ENCODE measurements around the gene ATL2.

The ATL2 gene

GRCh38 chr2:38267270-38267925, 109.7 kb downstream of the ATL2 start:
- WGBS (ENCODE audit: insufficient coverage), result 90% methylated on average over 2 of the region's 4 CpGs
- Histone ChIP-seq H3K4me1 (ENCODE audit: control extremely low read depth in 1 of 4, control insufficient read depth in 4 of 4, insufficient read depth in 4 of 4, low read length in 3 of 4) (no peaks in the 10 kb centered on the region), H3K27ac (ENCODE audit: insufficient read depth in 1 of 2, low read depth in 1 of 2, low read length in 2 of 2, poor library complexity in 1 of 2, severe bottlenecking in 2 of 2) (no peak overlapping the region), H3K36me3 (ENCODE audit: control insufficient read depth in 4 of 4, insufficient read depth in 4 of 4, low read length in 3 of 4) (no peaks in the 10 kb centered on the region), H3K4me3 (ENCODE audit: control insufficient read depth in 1 of 7, extremely low read depth in 1 of 7, insufficient read depth in 4 of 7, low read depth in 2 of 7, low read length in 6 of 7) (no peak overlapping the region), H3K27me3 (replicated peaks in 2 of 5; ENCODE audit: control insufficient read depth in 4 of 5, insufficient read depth in 5 of 5, low read length in 4 of 5) (peaks cover 0 to under 1% (median 0%) of the 10 kb centered on the region in 5 experiments), H3K9me3 (ENCODE audit: control extremely low read depth in 1 of 5, control insufficient read depth in 4 of 5, insufficient read depth in 2 of 5, low read depth in 1 of 5, low read length in 4 of 5) (no peaks in the 10 kb centered on the region)
- CTCF ChIA-PET, result no interaction called here
- POLR2A ChIA-PET, result no interaction called here
- no peak for DNase-seq

- Histone ChIP-seq H3K4me3 (ENCODE audit: control insufficient read depth in 1 of 7, extremely low read depth in 1 of 7, insufficient read depth in 4 of 7, low read depth in 2 of 7, low read length in 6 of 7) (no peak overlapping the region), H3K36me3 (ENCODE audit: control insufficient read depth in 4 of 4, insufficient read depth in 4 of 4, low read length in 3 of 4) (no peaks in the 10 kb centered on the region), H3K27ac (ENCODE audit: insufficient read depth in 1 of 2, low read depth in 1 of 2, low read length in 2 of 2, poor library complexity in 1 of 2, severe bottlenecking in 2 of 2) (no peak overlapping the region), H3K4me1 (ENCODE audit: control extremely low read depth in 1 of 4, control insufficient read depth in 4 of 4, insufficient read depth in 4 of 4, low read length in 3 of 4) (no peaks in the 10 kb centered on the region), H3K27me3 (replicated peaks in 2 of 5; ENCODE audit: control insufficient read depth in 4 of 5, insufficient read depth in 5 of 5, low read length in 4 of 5) (peaks cover 0 to 3% (median 0%) of the 10 kb centered on the region in 5 experiments), H3K9me3 (ENCODE audit: control extremely low read depth in 1 of 5, control insufficient read depth in 4 of 5, insufficient read depth in 2 of 5, low read depth in 1 of 5, low read length in 4 of 5) (no peaks in the 10 kb centered on the region)
- ChIA-PET CTCF (no interaction called here), POLR2A (no interaction called here)
- no CpG with 5 or more reads among the region's 3 CpGs for WGBS (ENCODE audit: insufficient coverage)
- DNase-seq, result peak in 1 of 3 donors; percentile 10
Measured at GRCh38 chr2:38266382-38267061, 110.6 kb downstream of the ATL2 start.

GRCh38 chr2:38265461-38265860, 111.6 kb downstream of the ATL2 start:
- Histone ChIP-seq H3K36me3 (ENCODE audit: control insufficient read depth in 4 of 4, insufficient read depth in 4 of 4, low read length in 3 of 4) (no peaks in the 10 kb centered on the region), H3K4me3 (ENCODE audit: control insufficient read depth in 1 of 7, extremely low read depth in 1 of 7, insufficient read depth in 4 of 7, low read depth in 2 of 7, low read length in 6 of 7) (no peak overlapping the region), H3K9me3 (ENCODE audit: control extremely low read depth in 1 of 5, control insufficient read depth in 4 of 5, insufficient read depth in 2 of 5, low read depth in 1 of 5, low read length in 4 of 5) (no peaks in the 10 kb centered on the region), H3K4me1 (ENCODE audit: control extremely low read depth in 1 of 4, control insufficient read depth in 4 of 4, insufficient read depth in 4 of 4, low read length in 3 of 4) (no peaks in the 10 kb centered on the region), H3K27me3 (replicated peaks in 2 of 5; ENCODE audit: control insufficient read depth in 4 of 5, insufficient read depth in 5 of 5, low read length in 4 of 5) (peaks cover 0 to 4% (median 0%) of the 10 kb centered on the region in 5 experiments), H3K27ac (ENCODE audit: insufficient read depth in 1 of 2, low read depth in 1 of 2, low read length in 2 of 2, poor library complexity in 1 of 2, severe bottlenecking in 2 of 2) (no peak overlapping the region)
- CTCF ChIA-PET, result interaction anchor here (1.0 kb wide), 1 partner anchor 9 kb away, joined by 3 read pairs; no protein-coding TSS in a partner anchor
- 100% methylated on average over 1 of the region's 3 CpGs for WGBS (ENCODE audit: insufficient coverage)
- no peak for DNase-seq
- POLR2A ChIA-PET, result no interaction called here

- Histone ChIP-seq H3K36me3 (ENCODE audit: control insufficient read depth in 4 of 4, insufficient read depth in 4 of 4, low read length in 3 of 4) (no peaks in the 10 kb centered on the region), H3K4me3 (ENCODE audit: control insufficient read depth in 1 of 7, extremely low read depth in 1 of 7, insufficient read depth in 4 of 7, low read depth in 2 of 7, low read length in 6 of 7) (no peak overlapping the region), H3K27ac (ENCODE audit: insufficient read depth in 1 of 2, low read depth in 1 of 2, low read length in 2 of 2, poor library complexity in 1 of 2, severe bottlenecking in 2 of 2) (no peak overlapping the region), H3K27me3 (replicated peaks in 2 of 5; ENCODE audit: control insufficient read depth in 4 of 5, insufficient read depth in 5 of 5, low read length in 4 of 5) (peaks cover 0 to 4% (median 0%) of the 10 kb centered on the region in 5 experiments), H3K9me3 (ENCODE audit: control extremely low read depth in 1 of 5, control insufficient read depth in 4 of 5, insufficient read depth in 2 of 5, low read depth in 1 of 5, low read length in 4 of 5) (no peaks in the 10 kb centered on the region), H3K4me1 (ENCODE audit: control extremely low read depth in 1 of 4, control insufficient read depth in 4 of 4, insufficient read depth in 4 of 4, low read length in 3 of 4) (no peaks in the 10 kb centered on the region)
- DNase-seq, result peak in 2 of 3 donors; percentile 18 to 29
- CTCF ChIA-PET, result no interaction called here
- WGBS (ENCODE audit: insufficient coverage), result 20% methylated on average over 1 of the region's 4 CpGs
- POLR2A ChIA-PET, result no interaction called here
Measured at GRCh38 chr2:38264396-38265221, 112.5 kb downstream of the ATL2 start.

DNA sequence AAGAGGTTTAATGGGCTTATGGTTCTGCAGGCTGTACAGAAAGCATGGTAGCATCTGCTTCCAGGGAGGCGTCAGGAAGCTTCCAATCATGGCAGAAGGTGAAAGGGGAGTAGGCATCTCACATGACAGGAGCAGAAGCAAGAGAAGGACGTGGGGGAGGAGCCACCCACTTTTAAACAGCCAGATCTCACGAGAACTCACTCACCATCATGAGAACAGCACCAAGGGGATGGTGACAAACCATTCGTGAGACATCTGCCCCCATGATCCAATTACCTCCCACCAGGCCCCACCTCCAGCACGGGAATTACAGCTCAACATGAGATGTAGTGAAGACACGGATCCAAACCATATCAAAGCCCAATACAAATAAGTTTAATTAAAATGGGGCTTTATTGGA, 113.8 kb downstream of the ATL2 start:
- Histone ChIP-seq H3K9me3 (ENCODE audit: control extremely low read depth in 1 of 5, control insufficient read depth in 4 of 5, insufficient read depth in 2 of 5, low read depth in 1 of 5, low read length in 4 of 5) (no peaks in the 10 kb centered on the region), H3K36me3 (ENCODE audit: control insufficient read depth in 4 of 4, insufficient read depth in 4 of 4, low read length in 3 of 4) (no peaks in the 10 kb centered on the region), H3K27me3 (replicated peaks in 2 of 5; ENCODE audit: control insufficient read depth in 4 of 5, insufficient read depth in 5 of 5, low read length in 4 of 5) (peaks cover 0 to 4% (median 0%) of the 10 kb centered on the region in 5 experiments), H3K4me3 (ENCODE audit: control insufficient read depth in 1 of 7, extremely low read depth in 1 of 7, insufficient read depth in 4 of 7, low read depth in 2 of 7, low read length in 6 of 7) (no peak overlapping the region), H3K4me1 (ENCODE audit: control extremely low read depth in 1 of 4, control insufficient read depth in 4 of 4, insufficient read depth in 4 of 4, low read length in 3 of 4) (no peaks in the 10 kb centered on the region), H3K27ac (ENCODE audit: insufficient read depth in 1 of 2, low read depth in 1 of 2, low read length in 2 of 2, poor library complexity in 1 of 2, severe bottlenecking in 2 of 2) (no peak overlapping the region)
- DNase-seq, result no peak
- POLR2A ChIA-PET, result no interaction called here
- 100% methylated on average over 1 of the region's 6 CpGs for WGBS (ENCODE audit: insufficient coverage)
- CTCF ChIA-PET, result interaction anchor here (1.3 kb wide), 1 partner anchor 10 kb away, joined by 3 read pairs; no protein-coding TSS in a partner anchor

DNA sequence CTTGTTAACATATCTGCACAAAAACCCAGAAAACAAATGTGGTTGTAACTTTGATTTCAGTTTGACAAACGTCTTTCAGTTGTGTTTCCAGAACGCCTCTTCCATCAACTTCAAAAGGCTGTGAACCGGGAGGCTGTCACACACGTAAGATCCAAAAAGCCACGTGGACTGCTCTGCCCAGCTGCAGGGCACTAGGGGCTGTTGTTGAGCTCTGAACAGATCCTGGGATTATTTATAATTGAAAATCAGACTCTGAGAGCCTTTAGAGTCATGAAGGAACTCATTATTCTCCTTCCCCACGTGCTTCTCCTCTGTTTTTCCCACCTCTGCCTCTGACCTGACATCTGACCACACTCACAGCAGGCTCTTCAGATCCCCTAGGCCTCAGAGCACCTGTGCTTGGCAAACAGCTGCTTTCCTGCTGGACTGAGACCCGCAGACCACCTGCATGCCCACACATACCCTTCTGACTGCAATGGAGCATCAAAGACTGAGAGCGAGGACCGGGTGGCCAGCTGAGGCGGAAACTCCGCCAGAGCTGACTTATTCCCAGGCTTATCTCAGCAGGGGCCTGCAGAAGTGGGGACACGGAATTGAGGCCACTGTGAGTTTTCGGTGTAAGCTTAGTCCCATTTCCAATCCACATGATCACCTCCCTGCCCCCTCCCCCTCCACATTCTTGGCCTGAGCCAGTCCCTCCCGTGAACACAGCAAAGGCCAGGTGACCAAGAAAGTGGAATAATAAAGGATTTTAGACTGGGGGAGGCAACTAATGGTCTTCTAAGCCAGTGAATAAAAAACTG, 114.8 kb downstream of the ATL2 start:
- H3K36me3 ChIP-seq (ENCODE audit: control insufficient read depth in 4 of 4, insufficient read depth in 4 of 4, low read length in 3 of 4), result no peaks in the 10 kb centered on the region
- DNase-seq, result no peak
- peaks cover 0 to 4% (median 0%) of the 10 kb centered on the region in 5 experiments for H3K27me3 ChIP-seq (replicated peaks in 2 of 5; ENCODE audit: control insufficient read depth in 4 of 5, insufficient read depth in 5 of 5, low read length in 4 of 5)
- ChIA-PET CTCF (interaction anchor here (1.3 kb wide), 1 partner anchor 11 kb away, joined by 3 read pairs; no protein-coding TSS in a partner anchor), POLR2A (no interaction called here)
- no peaks in the 10 kb centered on the region for H3K4me1 ChIP-seq (ENCODE audit: control extremely low read depth in 1 of 4, control insufficient read depth in 4 of 4, insufficient read depth in 4 of 4, low read length in 3 of 4)
- H3K27ac ChIP-seq (ENCODE audit: insufficient read depth in 1 of 2, low read depth in 1 of 2, low read length in 2 of 2, poor library complexity in 1 of 2, severe bottlenecking in 2 of 2), result no peak overlapping the region
- H3K9me3 ChIP-seq (ENCODE audit: control extremely low read depth in 1 of 5, control insufficient read depth in 4 of 5, insufficient read depth in 2 of 5, low read depth in 1 of 5, low read length in 4 of 5), result no peaks in the 10 kb centered on the region
- H3K4me3 ChIP-seq (ENCODE audit: control insufficient read depth in 1 of 7, extremely low read depth in 1 of 7, insufficient read depth in 4 of 7, low read depth in 2 of 7, low read length in 6 of 7), result no peak overlapping the region
- 91% methylated on average over 13 of the region's 14 CpGs for WGBS (ENCODE audit: insufficient coverage)

Measured in common myeloid progenitor, CD34-positive (primary cell).